IPS DF 19.7 (cell line): ENCODE measurements around the gene HAPLN2.
"Not testable (repeated sequence)": the region's sequence is repeated elsewhere in the genome, so short reads cannot be mapped to it uniquely, and the experiment has no call there.

Source experiments
- DNase-seq: peaks from one replicate; pipeline ENCODE4 v3.0.0-alpha.2; 2013; ENCODE audit warnings: low read depth, low spot score

The HAPLN2 gene

GRCh38 chr1:156591432-156592157 is 27.6 kb upstream of the HAPLN2 start, which contains the start of gene NAXE:
TSS of gene NAXE (plus strand) at chr1:156591776. CDS start at chr1:156591805, 29 bp downstream.
- no peak for DNase-seq

- DNase-seq = no peak
Observed at GRCh38 chr1:156592158-156592909, 26.9 kb upstream of the HAPLN2 start.

- no peak for DNase-seq
Observed at GRCh38 chr1:156592910-156593660, 26.1 kb upstream of the HAPLN2 start.

GRCh38 chr1:156593661-156593989 is 25.6 kb upstream of the HAPLN2 start:
- DNase-seq = no peak

GRCh38 chr1:156594190-156594589 is 25.0 kb upstream of the HAPLN2 start:
- DNase-seq = no peak

- DNase-seq = no peak
Observed at GRCh38 chr1:156595016-156595415, 24.2 kb upstream of the HAPLN2 start.

GRCh38 chr1:156596426-156596825 is 22.8 kb upstream of the HAPLN2 start:
- DNase-seq = no peak

- DNase-seq = no peak
Observed at GRCh38 chr1:156598125-156598524, 21.1 kb upstream of the HAPLN2 start.

GRCh38 chr1:156598731-156599432 is 20.3 kb upstream of the HAPLN2 start:
- no peak for DNase-seq

- no peak for DNase-seq
Observed at GRCh38 chr1:156599811-156600210, 19.4 kb upstream of the HAPLN2 start.

- DNase-seq = no peak
Observed at GRCh38 chr1:156600733-156601121, 18.5 kb upstream of the HAPLN2 start.

GRCh38 chr1:156601122-156601830 is 17.9 kb upstream of the HAPLN2 start, which contains the start of gene GPATCH4:
TSS of gene GPATCH4 (minus strand) at chr1:156601479.
- peak; percentile 90 for DNase-seq

- no peak for DNase-seq
Observed at GRCh38 chr1:156601892-156602291, 17.3 kb upstream of the HAPLN2 start.

GRCh38 chr1:156602557-156602993 is 16.6 kb upstream of the HAPLN2 start:
- DNase-seq = no peak

GRCh38 chr1:156607344-156607743 is 11.9 kb upstream of the HAPLN2 start:
- not testable (repeated sequence) for DNase-seq

GRCh38 chr1:156608036-156608674 is 11.1 kb upstream of the HAPLN2 start:
- no peak for DNase-seq

GRCh38 chr1:156608981-156609380 is 10.2 kb upstream of the HAPLN2 start:
- no peak for DNase-seq

GRCh38 chr1:156610072-156610471 is 9.1 kb upstream of the HAPLN2 start:
- DNase-seq = not testable (repeated sequence)

GRCh38 chr1:156612666-156613065 is 6.5 kb upstream of the HAPLN2 start:
- no peak for DNase-seq

- DNase-seq = no peak
Observed at GRCh38 chr1:156615946-156616345, 3.3 kb upstream of the HAPLN2 start.
